GM10248 (cell line): ENCODE results near the gene FOXC2.

Experiments
- CTCF ChIA-PET: fragments of 300-600 bp; sonication (Branson Sonifier 250); formaldehyde crosslinking; extraction: SDS; loops from one replicate; lab custom pipeline; 2021; ENCODE audit warnings: antibody characterized with exemption; lab: Yijun Ruan, JAX
- POLR2A ChIA-PET: fragments of 350-650 bp; sonication (Branson Sonifier 250); formaldehyde crosslinking; extraction: SDS; loops from one replicate; lab custom pipeline; 2020; ENCODE audit warnings: antibody characterized with exemption; lab: Yijun Ruan, JAX
- DNase-seq: peaks from one replicate; pipeline ENCODE4 v3.0.0; 2012; ENCODE audit errors: extremely low spot score
- CTCF ChIP-seq: IDR thresholded peaks from 2 replicates; pipeline ENCODE4 v1.5.1; 2012; ENCODE audit warnings: mild to moderate bottlenecking, low read depth; ENCODE audit errors: extremely low read depth, missing control alignments, control extremely low read depth

The FOXC2 gene

GRCh38 chr16:86537486-86537885 is 29.1 kb upstream of the FOXC2 start:
- CTCF ChIA-PET, result interaction anchor here (1.5 kb wide), 1 partner anchor 27 kb away, joined by 5 read pairs; no protein-coding TSS in a partner anchor
- POLR2A ChIA-PET, result no interaction called here
- no peak for DNase-seq
- TF ChIP-seq CTCF, result no peak

DNA sequence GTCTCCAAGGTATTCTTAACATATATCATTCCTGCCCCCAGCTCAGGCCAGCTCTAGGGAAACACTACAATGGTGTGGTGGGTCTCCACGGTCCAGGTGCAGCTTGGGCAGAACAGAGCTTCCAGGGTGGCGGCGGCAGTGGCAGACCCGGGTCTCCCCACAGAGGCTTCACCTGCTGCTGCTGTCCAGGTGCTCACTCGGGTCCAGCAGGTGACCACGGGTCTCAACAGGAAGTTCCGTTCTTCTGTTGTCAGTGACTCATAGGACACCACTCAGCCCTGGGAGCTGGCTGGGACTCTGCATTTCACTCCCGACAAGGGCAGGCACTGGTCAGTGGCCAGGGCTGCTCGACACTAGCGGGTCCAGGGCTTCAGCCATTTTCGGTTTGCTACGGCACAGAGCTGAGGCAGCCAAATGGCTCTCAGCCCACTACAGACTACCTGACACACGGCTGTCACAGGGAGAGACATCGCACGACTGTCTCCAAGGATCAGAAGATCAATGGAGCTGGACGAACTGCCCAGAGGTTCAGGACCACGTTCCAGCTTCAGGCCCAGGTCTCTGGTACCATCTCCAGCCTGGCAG is 28.3 kb upstream of the FOXC2 start:
- DNase-seq, result no peak
- ChIA-PET CTCF (no interaction called here), POLR2A (no interaction called here)
- TF ChIP-seq CTCF, result no peak

- CTCF ChIA-PET, result no interaction called here
- no peak for TF ChIP-seq CTCF
- no peak for DNase-seq
- POLR2A ChIA-PET, result interaction anchor here (0.6 kb wide), 1 partner anchor 501 kb away, joined by 3 read pairs; no protein-coding TSS in a partner anchor
These were observed 25.7 kb upstream of the FOXC2 start for GRCh38 chr16:86540894-86541293.

DNA sequence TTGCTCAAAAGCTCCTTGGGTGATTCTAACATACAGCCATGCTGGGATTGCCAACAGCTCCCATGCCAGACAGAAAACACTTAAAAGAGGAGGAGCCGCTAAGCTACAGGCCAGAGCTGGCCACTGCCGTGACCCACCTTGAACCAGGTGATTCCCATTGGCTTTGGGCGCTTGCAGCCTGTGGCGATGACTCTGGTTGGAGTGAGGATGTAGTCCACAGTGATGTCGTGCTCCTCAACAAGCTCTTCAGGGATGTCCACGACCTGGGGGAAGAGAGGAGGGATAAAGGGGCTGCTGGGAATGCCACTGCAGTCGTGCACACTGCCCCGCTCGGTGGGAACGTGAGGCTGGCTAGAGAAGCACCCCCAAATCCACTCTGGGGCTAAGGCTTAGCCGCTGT is 25.1 kb upstream of the FOXC2 start:
- TF ChIP-seq CTCF, result no peak
- ChIA-PET POLR2A (interaction anchor here (0.6 kb wide), 1 partner anchor 500 kb away, joined by 3 read pairs; no protein-coding TSS in a partner anchor), CTCF (no interaction called here)
- no peak for DNase-seq

GRCh38 chr16:86542756-86543750 is 23.6 kb upstream of the FOXC2 start:
- ChIA-PET POLR2A (no interaction called here), CTCF (interaction anchor here (0.6 kb wide), 1 partner anchor 15 kb away, joined by 3 read pairs; no protein-coding TSS in a partner anchor)
- no peak for DNase-seq
- no peak for TF ChIP-seq CTCF

DNA sequence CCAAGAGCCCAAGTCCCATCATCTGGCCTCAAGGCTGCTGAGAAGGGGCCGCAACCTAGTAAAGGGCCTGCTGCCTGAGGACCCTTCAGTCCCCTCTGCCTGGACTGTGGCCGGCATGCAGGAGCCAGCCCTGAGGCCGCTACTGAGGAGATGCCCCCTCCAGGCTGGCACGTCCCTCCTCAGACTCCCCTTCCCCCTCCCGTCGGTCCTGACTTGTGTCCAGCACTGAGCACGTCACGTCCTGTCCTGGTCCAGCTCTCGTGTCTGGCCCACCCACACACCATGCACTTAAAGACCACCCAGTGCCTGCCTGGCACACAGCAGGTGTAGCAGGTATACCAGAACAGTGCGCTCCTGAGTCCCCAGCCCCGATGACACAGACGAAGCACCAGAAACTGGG is 21.1 kb upstream of the FOXC2 start:
- ChIA-PET POLR2A (no interaction called here), CTCF (interaction anchor here (1.2 kb wide), 1 partner anchor 27 kb away, joined by 3 read pairs; no protein-coding TSS in a partner anchor)
- no peak for TF ChIP-seq CTCF
- DNase-seq, result no peak
